ENCODE measurements around the gene ZSCAN12.

GRCh38 chr6:28401172-28401571 lies 1.6 kb upstream of the ZSCAN12 start:
- TF ChIP-seq BHLHE40 (IDR thresholded peaks at IDR 0.05; ENCODE audit: borderline replicate concordance) (no peak), SP1 (IDR thresholded peaks at IDR 0.05) (no peak), LEF1 (IDR thresholded peaks at IDR 0.05; ENCODE audit: borderline replicate concordance) (no peak)
